ENCODE data around the gene NADSYN1.

DNA sequence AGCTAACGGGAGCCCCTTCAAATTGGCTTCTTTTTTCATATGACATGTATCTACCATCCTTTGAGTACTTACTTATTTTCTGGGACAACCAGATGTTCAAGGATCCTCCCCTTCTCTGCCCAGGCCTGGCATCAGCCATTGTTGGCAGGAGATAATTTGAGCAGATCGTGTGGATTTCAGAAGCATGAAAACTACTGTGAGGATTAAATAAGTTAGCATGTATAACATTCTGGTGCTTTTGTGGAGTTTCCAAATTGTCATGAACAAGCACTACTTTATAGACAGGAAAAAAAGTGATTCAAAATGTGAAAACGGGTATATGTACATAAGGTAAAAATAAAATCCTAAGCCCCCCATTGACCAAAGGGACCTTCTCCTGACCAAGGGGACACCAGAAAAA, 2.1 kb upstream of the NADSYN1 start:
- TF ChIP-seq, protein P1, sequence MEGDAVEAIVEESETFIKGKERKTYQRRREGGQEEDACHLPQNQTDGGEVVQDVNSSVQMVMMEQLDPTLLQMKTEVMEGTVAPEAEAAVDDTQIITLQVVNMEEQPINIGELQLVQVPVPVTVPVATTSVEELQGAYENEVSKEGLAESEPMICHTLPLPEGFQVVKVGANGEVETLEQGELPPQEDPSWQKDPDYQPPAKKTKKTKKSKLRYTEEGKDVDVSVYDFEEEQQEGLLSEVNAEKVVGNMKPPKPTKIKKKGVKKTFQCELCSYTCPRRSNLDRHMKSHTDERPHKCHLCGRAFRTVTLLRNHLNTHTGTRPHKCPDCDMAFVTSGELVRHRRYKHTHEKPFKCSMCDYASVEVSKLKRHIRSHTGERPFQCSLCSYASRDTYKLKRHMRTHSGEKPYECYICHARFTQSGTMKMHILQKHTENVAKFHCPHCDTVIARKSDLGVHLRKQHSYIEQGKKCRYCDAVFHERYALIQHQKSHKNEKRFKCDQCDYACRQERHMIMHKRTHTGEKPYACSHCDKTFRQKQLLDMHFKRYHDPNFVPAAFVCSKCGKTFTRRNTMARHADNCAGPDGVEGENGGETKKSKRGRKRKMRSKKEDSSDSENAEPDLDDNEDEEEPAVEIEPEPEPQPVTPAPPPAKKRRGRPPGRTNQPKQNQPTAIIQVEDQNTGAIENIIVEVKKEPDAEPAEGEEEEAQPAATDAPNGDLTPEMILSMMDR (IDR thresholded peaks at IDR 0.05) = no peak
- TF ChIP-seq POLR2A (IDR thresholded peaks at IDR 0.05) = no peak

Data from body of pancreas (tissue), 4 donors.